ENCODE data around the gene CGB1.
"Not testable (repeated sequence)": the region's sequence is repeated elsewhere in the genome, so short reads cannot be mapped to it uniquely, and the experiment has no call there.

CGB1 gene

GRCh38 chr19:49036815-49037214 is at the start of gene CGB1:
Gene CGB1, minus strand, starts transcription at chr19:49036895. Its CDS starts 184 bp downstream, at chr19:49036711.
- not testable (repeated sequence) for DNase-seq (ENCODE audit: low spot score)

- no peak for DNase-seq (ENCODE audit: low spot score)
Observed at GRCh38 chr19:49086296-49086695, 49.6 kb upstream of the CGB1 start.

GRCh38 chr19:49085868-49086232 is 49.2 kb upstream of the CGB1 start:
- DNase-seq (ENCODE audit: low spot score): no peak

GRCh38 chr19:49085020-49085867 is 48.5 kb upstream of the CGB1 start, which contains the start of gene SNRNP70:
Gene SNRNP70, plus strand, starts transcription at chr19:49085451. Its CDS starts 964 bp downstream, at chr19:49086415.
- peak; percentile 98 for DNase-seq (ENCODE audit: low spot score)

- no peak for DNase-seq (ENCODE audit: low spot score)
Observed at GRCh38 chr19:49084206-49085019, 47.7 kb upstream of the CGB1 start.

GRCh38 chr19:49081273-49081672 is 44.6 kb upstream of the CGB1 start:
- DNase-seq (ENCODE audit: low spot score): no peak

- no peak for DNase-seq (ENCODE audit: low spot score)
Observed at GRCh38 chr19:49080392-49080791, 43.7 kb upstream of the CGB1 start.

GRCh38 chr19:49074869-49075268 is 38.2 kb upstream of the CGB1 start:
- peak; percentile 39 for DNase-seq (ENCODE audit: low spot score)

DNA sequence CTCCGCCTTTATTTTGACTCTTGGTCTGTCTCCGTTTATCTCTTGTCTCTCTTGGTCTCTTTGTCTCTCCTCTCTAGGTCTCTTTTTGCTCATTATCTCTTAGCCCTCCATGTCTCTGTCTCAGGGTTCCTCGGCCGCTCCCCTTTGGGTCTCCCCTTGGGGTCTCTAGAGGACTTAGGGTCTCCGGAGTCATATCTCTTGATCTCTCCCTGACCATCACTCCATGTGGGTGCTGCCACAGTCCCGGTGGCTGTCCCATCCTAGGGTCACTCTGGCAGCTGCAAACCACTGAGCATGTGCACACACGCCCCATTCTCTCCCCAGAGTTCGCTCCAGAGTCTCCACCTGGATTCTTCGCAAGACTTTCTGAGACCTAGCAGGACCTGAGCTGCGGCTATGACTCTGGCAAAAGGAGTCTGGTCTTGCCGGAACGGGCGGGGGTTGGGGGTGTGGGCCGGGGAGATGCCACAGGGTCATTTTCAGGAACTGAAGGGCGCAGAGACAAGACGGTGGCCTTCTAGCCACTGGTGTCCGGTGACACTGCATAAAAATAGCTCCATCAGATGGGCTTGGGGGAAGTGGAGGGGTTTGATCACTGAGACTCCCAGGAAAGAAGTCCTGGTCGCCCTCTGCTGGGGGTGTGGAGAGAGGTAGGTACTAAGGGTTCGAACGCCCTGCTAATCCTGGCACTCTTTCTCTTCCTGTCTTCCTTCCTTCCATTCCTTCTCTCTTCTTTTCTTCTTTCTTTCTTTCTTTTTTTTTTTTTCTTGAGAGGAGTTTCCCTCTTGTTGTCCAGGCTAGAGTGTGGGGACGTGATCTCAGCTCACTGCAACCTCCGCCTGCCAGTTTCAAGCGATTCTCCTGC is 37.1 kb upstream of the CGB1 start:
- no peak for DNase-seq (ENCODE audit: low spot score)

GRCh38 chr19:49071860-49072547 is 35.3 kb upstream of the CGB1 start:
- DNase-seq (ENCODE audit: low spot score): no peak

GRCh38 chr19:49070416-49070815 is 33.7 kb upstream of the CGB1 start:
- no peak for DNase-seq (ENCODE audit: low spot score)

DNA sequence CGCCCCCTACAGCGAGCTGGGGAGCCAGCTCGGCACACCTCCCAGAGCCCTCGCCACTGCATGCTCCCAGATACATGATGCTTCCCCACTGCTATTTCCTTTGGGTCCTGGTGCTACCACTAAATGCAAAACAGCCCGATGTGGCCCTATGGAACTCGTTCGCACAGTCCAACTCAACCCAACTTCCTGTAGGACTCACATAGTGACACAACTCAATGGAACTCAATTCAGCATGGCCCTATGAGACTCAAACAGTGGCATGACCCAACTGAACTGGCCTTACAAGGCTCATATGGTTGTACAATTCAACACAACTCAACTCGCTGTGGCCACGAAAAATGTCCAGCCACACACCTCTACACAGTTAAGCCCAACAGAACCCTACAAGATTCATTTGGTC is 32.3 kb upstream of the CGB1 start:
- DNase-seq (ENCODE audit: low spot score): no peak

GRCh38 chr19:49067554-49067953 is 30.9 kb upstream of the CGB1 start:
- no peak for DNase-seq (ENCODE audit: low spot score)

- DNase-seq (ENCODE audit: low spot score): no peak
Observed at GRCh38 chr19:49065905-49066512, 29.3 kb upstream of the CGB1 start.

GRCh38 chr19:49064768-49065611 is 28.3 kb upstream of the CGB1 start, which contains the start of gene NTF4:
Gene NTF4, minus strand, starts transcription at chr19:49064818. Its CDS starts 2,821 bp downstream, at chr19:49061997.
- no peak for DNase-seq (ENCODE audit: low spot score)

DNA sequence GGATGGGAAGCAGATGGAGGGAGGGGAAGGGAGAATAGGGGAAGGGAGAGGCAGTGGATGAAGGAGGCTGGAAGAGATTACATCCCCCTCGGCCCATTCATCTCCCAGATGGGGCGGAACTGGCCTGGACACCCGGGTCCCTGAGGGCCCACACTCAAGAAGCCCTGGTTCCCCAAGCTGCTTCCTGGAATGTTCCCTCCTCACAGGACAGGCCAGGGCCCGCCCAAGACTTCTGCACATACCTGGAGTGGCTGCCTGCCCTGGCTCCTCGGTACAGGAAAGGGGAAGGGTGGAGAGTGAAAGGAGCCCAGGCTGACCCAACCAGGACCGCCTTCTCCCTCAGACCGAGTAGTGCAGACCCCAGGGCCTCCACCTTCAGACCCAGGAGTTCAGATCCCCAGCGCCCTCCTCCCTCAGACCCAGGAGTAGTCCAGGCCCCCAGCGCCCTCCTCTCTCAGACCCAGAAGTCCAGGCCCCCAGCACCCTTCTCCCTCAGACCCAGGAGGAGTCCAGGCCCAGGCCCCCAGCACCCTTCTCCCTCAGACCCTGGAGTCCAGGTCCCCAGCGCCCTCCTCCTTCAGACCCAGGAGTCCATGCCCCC is 27.4 kb upstream of the CGB1 start:
- DNase-seq (ENCODE audit: low spot score): no peak

GRCh38 chr19:49061445-49061844 is 24.8 kb upstream of the CGB1 start:
- DNase-seq (ENCODE audit: low spot score): no peak

GRCh38 chr19:49061000-49061399 is 24.3 kb upstream of the CGB1 start:
- no peak for DNase-seq (ENCODE audit: low spot score)

GRCh38 chr19:49059053-49059452 is 22.4 kb upstream of the CGB1 start:
- no peak for DNase-seq (ENCODE audit: low spot score)

DNA sequence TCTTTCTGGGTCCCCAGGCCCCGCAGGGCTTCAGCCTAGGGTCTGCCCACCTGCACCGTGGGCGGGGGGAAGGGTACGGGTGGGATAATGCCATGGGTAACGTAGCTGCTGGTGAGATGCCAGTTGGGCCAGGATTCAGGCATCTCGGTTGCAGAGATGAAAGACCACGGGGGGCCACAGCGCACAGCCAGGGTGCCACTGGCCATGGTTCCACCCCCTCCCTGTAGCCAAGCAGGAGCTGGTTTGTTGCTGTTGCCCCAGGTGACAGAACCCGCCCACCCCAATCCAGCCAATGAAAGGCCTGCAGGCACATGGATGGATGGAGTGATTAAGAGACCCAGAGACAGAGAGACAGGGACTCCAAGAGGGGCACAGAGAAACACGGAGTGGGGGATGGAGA is 21.9 kb upstream of the CGB1 start:
- DNase-seq (ENCODE audit: low spot score): no peak
